Adrenal gland (tissue), 5 donors: ENCODE results near the gene DNALI1.

Source experiments
- CTCF ChIP-seq, 6 experiments: fragments of 450-650 bp in 4 of 6; fragments of 200-600 bp in 2 of 6; sonication (generic) in 1 of 6; IDR thresholded peaks; 1 replicate in 5 of 6; 2 replicates in 1 of 6; pipeline versions ENCODE4 v1.5.1 to v1.8.0; 2016 to 2021; ENCODE audit warnings: antibody characterized with exemption in 6 of 6, mild to moderate bottlenecking in 2 of 6, moderate library complexity in 1 of 6
- POLR2A ChIP-seq, 2 donors: fragments of 450-650 bp; IDR thresholded peaks; one replicate each; pipeline ENCODE4 v1.6.1; 2017; ENCODE audit warnings: antibody characterized with exemption in 2 of 2, mild to moderate bottlenecking in 2 of 2, moderate library complexity in 1 of 2
- donor health status: DM: no; HTN: no; CAD: no.

- TF ChIP-seq CTCF (IDR thresholded peaks at IDR 0.05) (no peak), POLR2A (IDR thresholded peaks at IDR 0.05) (no peak)
Measured at GRCh38 chr1:37553598-37553926, 3.2 kb upstream of the DNALI1 start.
